Raji (cell line): Measurements from ENCODE around the gene CARD14.
A peak's percentile ranks its signal among the peaks of the same experiment; 100 is the strongest.

ENCODE experiments used
- POLR2A ChIP-seq: IDR thresholded peaks from 2 replicates; pipeline ENCODE4 v1.6.1; 2011; ENCODE audit warnings: low read depth, low read length, control low read depth; ENCODE audit not compliant: insufficient read depth

CARD14 gene

DNA sequence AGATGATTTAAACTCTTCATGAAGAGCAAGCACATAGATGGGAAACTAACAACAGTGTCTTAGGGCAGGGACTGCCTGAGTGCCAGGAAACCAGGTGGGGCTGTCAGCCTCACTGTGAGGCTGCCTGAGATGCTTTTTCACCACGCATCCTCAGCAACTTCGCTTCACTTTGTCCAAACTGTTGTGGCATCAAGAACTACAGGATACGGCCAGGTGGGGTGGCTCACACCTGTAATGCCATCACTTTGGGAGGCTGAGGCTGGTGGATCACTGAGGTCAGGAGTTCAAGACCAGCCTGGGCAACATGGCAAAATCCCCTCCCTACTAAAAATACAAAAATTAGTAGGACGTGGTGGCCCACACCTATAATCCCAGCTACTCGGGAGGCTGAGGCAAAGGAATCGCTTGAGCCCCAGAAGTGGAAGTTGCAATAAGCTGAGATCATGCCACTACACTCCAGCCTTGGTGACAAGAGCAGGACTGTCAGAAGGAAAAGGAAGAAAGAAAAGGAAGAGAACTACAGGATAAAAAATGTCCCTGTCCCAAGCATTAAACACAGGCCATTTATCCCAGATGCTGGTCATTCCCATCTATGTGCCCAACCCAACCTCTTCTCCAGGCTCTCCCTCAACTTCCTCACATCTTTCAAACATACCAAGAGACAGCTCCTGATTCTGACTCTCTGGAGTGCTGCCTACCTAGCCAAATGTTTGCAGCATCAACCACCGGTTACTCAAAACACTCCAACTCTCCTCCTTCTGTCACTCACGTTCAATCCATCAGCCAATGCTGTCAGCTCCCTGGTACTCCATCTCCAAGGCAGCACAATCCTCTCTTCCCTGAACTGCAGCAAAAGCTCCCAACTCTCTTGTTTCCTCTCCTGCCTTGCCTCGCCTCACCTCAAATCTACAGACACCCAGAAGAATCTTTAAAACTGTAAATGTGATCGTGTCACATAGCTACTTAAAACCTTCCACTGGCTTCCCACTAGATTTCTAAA, 24.5 kb upstream of the CARD14 start:
- TF ChIP-seq POLR2A, result no peak

DNA sequence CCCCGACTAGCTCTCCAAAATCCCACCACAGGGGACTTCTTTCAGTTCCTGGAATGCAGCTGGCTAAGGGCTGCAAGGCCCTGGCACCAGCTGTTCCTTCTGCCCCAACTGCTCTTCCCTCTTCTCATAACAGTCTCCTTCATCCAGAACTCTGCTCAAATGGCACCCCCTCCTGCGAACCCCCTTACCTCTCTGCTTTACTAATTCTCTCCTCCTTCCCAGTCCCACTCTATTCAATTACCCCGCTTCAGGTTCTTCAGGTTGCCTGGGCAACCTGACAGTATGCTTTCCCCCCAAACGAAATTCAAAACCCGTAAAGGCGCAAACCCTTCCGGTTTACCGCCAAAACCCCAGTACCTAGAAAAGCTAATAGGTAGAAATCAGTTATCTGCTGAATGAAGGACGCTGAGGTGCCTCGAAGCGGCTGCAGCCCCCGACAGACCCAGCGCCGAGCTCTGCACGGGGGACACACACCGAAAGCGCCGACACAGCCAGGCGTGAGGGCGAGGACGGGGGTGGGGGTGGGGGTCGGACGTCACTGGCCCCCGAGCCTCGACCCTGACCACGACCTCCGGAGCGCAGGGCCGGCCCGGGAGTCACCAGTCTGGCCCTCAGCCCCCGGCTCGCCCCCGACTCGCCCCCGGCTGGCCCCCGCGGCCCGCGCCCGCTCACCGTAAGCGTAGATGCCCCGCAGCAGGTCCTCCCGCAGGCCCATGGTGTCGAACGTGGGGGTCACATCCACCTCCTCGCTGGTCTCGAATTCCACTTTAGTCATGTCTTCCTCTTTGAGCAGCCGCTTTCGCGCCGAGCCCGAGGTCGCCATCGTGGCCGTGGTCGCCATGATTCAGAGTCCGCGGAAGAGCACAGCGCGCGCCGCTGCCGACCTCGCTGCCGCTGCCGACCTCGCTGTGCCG, 23.5 kb upstream of the CARD14 start:
- no peak for TF ChIP-seq POLR2A

- TF ChIP-seq POLR2A, result peak; percentile 96
Observed at GRCh38 chr17:80147035-80147822, 22.6 kb upstream of the CARD14 start, which contains the start of gene EIF4A3. Gene EIF4A3 (minus strand): TSS chr17:80147128. CDS start chr17:80146961, 167 bp downstream.

DNA sequence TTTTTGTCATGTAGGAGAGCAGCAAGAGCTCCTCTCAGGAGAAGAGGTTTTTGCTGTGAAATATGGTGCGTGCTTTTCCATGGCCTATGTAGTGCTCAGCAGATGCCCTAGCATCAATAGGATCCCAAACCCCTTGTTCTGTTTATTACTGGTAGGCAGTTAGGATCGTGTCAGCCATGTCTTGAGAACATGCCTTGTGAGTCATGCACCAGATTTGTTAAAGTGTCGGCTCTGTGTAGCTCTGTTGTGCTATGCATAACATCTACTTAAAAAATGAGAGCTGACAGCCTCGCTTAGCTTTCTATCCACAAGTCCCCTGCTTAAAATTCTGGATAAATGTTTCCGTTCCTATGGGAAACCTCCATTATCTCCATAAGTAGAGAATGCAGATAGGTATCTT, 18.5 kb upstream of the CARD14 start:
- TF ChIP-seq POLR2A, result no peak

DNA sequence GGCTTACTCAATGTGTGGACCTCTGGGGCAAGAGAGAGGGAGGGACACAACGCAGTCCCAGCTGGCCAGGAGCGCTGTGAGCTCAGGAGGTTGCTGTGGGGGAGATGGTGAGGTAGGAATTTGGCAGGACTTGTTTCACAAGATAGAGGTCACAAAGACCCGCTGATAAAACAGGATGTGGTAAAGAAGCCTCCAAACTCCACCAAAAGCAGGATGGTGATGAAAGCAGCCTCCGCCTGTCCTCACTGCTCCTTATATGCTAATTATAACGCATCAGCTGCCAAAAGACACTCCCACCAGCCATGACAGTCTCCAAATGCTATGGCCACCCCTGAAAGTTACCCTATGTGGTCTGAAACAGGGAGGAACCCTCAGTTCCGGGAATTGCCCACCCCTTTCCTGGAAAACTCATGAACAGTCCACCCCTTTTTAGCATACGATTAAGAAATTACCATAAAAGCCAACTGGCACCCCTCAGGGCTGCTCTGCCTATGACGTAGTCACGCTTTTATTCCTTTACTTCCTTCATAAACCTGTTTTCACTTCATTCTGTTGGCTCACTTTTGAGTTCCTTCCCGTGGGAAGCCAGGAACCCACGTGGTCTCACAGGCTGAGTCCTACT, 17.6 kb upstream of the CARD14 start:
- no peak for TF ChIP-seq POLR2A

- no peak for TF ChIP-seq POLR2A
Observed at GRCh38 chr17:80153004-80153403, 16.8 kb upstream of the CARD14 start.

DNA sequence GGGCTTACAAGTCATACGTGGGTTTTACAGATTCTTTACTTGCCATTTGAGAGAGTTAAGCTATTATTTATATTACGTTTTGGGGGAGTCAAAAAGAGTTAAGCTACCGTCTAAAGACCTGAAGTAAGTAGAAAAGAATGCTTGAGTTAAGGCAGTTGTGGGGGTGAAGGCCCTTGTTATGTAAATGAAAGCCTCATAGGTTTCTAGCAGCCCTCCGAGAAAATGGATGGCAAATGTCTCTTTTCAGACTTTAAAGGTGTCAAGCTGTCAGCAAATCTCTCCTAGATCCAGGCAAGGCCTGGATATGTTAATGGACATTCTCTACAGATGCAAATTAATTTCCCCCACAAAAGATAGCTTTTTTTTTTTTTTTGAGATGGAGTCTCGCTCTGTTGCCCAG, 15.7 kb upstream of the CARD14 start:
- no peak for TF ChIP-seq POLR2A

DNA sequence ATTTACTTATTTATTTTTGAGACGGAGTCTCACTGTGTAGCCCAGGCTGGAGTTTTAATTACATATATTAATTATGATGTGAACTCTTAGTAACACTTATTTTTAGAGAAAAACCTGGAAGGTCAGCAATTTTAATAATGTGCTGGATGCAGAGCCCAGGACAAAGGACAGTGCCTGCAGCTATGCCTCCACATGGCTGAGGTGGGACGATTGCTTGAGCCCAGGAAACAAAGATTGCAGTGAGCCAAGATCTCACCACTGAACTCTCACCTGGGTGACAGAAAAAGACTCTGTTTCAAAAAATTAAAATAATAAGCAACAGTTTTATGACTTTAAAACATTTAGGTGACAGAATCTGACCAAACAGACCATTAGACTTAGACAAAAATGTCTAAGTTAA, 11.0 kb upstream of the CARD14 start:
- TF ChIP-seq POLR2A, result no peak

- no peak for TF ChIP-seq POLR2A
Observed at GRCh38 chr17:80160536-80160935, 9.3 kb upstream of the CARD14 start.

DNA sequence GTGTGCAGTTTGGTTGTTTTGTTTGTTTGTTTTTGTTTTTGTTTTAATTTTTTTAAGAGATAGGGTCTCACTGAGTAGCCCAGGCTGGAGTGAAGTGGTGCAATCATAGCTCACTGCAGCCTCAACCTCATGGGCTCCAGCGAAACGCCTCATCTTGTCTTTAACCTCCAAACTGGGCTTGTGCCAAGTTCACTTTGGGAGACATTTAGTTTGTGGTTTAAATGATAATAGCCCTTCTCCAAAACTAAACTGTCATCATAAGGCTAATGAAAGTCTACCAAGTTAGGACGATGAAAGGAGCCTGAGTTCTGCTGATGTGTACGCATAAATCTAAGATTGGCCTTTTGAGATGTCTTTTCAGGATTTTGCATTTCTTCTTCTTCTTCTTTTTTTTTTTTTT, 6.5 kb upstream of the CARD14 start:
- TF ChIP-seq POLR2A, result no peak

- TF ChIP-seq POLR2A, result no peak
Observed at GRCh38 chr17:80164185-80164584, 5.6 kb upstream of the CARD14 start.

DNA sequence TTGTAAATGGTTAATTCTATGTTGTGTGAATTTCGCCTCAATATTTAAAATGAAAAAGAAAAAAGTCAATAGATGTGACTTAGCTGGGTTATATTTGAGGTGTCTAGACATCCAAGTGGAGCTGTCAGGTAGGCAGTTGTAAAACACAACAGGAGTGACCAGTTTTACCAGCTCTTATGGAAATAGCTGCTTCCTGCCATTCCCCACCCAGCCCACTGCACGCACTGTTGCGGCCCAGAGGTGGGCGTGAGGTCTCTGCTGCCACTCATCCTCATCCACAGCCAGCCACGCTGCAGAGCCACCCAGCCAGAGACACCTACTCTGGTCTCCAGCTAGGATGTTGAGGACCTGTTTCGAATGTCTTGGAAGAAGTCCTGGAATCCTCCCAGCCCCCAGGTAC, 3.4 kb upstream of the CARD14 start:
- no peak for TF ChIP-seq POLR2A

DNA sequence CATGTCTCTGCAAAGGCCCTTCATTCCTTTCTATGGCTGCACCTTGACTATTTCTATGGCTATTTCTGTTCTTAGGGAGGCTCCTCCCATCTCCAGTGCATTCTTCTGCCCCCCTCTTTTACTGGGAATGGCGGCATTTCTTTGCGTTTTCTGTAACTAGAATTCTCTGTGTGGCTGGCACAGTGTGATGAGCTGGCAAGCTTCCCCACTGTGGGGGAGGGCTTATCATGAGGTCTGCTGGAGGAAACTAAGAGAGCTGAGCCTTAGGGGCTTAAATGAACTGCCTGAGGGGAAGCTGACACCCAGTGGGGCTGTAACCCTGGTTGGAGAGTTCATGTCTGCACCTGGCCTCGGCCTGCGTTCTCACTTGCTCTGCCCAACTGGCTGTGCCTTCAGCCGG, 1.5 kb upstream of the CARD14 start:
- no peak for TF ChIP-seq POLR2A

DNA sequence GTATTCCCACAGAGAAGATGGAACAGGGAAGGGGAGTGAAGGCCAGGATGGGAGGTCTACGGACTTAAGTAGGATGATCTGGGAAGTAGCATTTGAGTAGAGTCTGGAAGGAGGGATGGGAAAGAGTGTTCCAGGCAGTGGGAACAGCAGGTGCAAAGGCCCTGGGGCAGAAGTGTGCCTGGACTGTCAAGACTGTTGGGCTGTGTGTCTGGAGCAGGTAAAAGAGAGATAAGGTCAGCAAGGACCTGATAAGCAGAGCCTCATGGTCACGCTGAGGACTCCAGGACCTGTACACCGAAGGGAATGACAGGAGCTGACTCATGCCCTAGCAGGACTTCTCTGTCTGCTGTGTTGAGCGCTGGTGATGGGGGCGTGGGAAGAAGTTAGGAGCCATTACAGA, 723 bp upstream of the CARD14 start:
- TF ChIP-seq POLR2A, result no peak

- TF ChIP-seq POLR2A, result no peak
Observed at GRCh38 chr17:80171681-80172080, 1.9 kb downstream of the CARD14 start.

GRCh38 chr17:80173126-80173525, 3.3 kb downstream of the CARD14 start:
- no peak for TF ChIP-seq POLR2A
